Activated CD4-positive, alpha-beta T cell treated with anti-CD3 and anti-CD28 coated beads, Interleukin-2, amount 10 ng/mL, durations not matched to agents 7 days and 5 days (primary cell): ENCODE measurements around the gene TRABD2A. TPM values are rescaled to one million over a fixed set of nuclear protein-coding genes. Genes with fewer than 3 reads are reported as not detected.

Experiments used
- CTCF ChIA-PET: fragments of 350-600 bp; sonication (Branson Sonifier 250); formaldehyde crosslinking; loops from one replicate; lab custom pipeline; 2021; ENCODE audit warnings: antibody characterized with exemption; lab: Charles Lee
- POLR2A ChIA-PET: fragments of 350-600 bp; sonication (Branson Sonifier 250); formaldehyde crosslinking; loops from one replicate; lab custom pipeline; 2021; ENCODE audit warnings: antibody characterized with exemption; lab: Charles Lee
- DNase-seq: peaks from one replicate; pipeline ENCODE4 v3.0.0-alpha.2; 2020
- H3K27ac Mint-ChIP-seq: one replicate; pipeline ENCODE4 v1.8.0; 2021; ENCODE audit warnings: mild to moderate bottlenecking, moderate library complexity, mixed read lengths
- H3K27me3 Mint-ChIP-seq: one replicate; pipeline ENCODE4 v1.8.0; 2021; ENCODE audit warnings: mixed read lengths
- H3K36me3 Mint-ChIP-seq: one replicate; pipeline ENCODE4 v1.8.0; 2021; ENCODE audit warnings: low read depth, mixed read lengths
- H3K4me1 Mint-ChIP-seq: one replicate; pipeline ENCODE4 v1.8.0; 2021; ENCODE audit warnings: mixed read lengths
- H3K4me3 Mint-ChIP-seq: one replicate; pipeline ENCODE4 v1.8.0; 2021; ENCODE audit warnings: mild to moderate bottlenecking, moderate library complexity, mixed read lengths
- H3K9me3 Mint-ChIP-seq: one replicate; pipeline ENCODE4 v1.8.0; 2021; ENCODE audit warnings: mixed read lengths
- total RNA-seq, 2 experiments: library from RNA; stranded (reverse); gene quantifications; one replicate each; pipeline ENCODE4 v1.2.3, GENCODE V29; 2021

TRABD2A gene
- total RNA-seq, 2 experiments from 2014 or later, result 70.2 to 74.6 TPM

- H3K4me3 Mint-ChIP-seq, result no peak overlapping the region
- H3K27ac Mint-ChIP-seq, result no peak overlapping the region
- ChIA-PET POLR2A (no interaction called here), CTCF (interaction anchor here (3.0 kb wide), 1 partner anchor 12 kb away, joined by 26 read pairs; no protein-coding TSS in a partner anchor)
- peaks cover 49% of the 10 kb centered on the region for H3K4me1 Mint-ChIP-seq
- H3K9me3 Mint-ChIP-seq, result peaks cover 19% of the 10 kb centered on the region
- no peak for DNase-seq
- no peaks in the 10 kb centered on the region for H3K27me3 Mint-ChIP-seq
- H3K36me3 Mint-ChIP-seq, result peaks cover 14% of the 10 kb centered on the region
Measured at GRCh38 chr2:84914334-84914733, 33.5 kb upstream of the TRABD2A start.

- Mint-ChIP-seq H3K4me3 (no peak overlapping the region), H3K27me3 (no peaks in the 10 kb centered on the region), H3K27ac (peak overlapping the region; percentile 60), H3K36me3 (peaks cover 28% of the 10 kb centered on the region), H3K9me3 (peaks cover 23% of the 10 kb centered on the region), H3K4me1 (peaks cover 52% of the 10 kb centered on the region)
- ChIA-PET POLR2A (no interaction called here), CTCF (interaction anchor here (0.6 to 3.0 kb wide), 4 partner anchors 13 to 329 kb away, joined by 3 to 26 read pairs (median 4); no protein-coding TSS in a partner anchor)
- peak; percentile 4 for DNase-seq
Measured at GRCh38 chr2:84912984-84913383, 32.1 kb upstream of the TRABD2A start.

- H3K36me3 Mint-ChIP-seq, result peaks cover 45% of the 10 kb centered on the region
- H3K27ac Mint-ChIP-seq, result no peak overlapping the region
- ChIA-PET POLR2A (no interaction called here), CTCF (interaction anchor here (1.5 kb wide), 1 partner anchor 14 kb away, joined by 5 read pairs; no protein-coding TSS in a partner anchor)
- H3K4me1 Mint-ChIP-seq, result peaks cover 63% of the 10 kb centered on the region
- peaks cover 23% of the 10 kb centered on the region for H3K9me3 Mint-ChIP-seq
- no peaks in the 10 kb centered on the region for H3K27me3 Mint-ChIP-seq
- H3K4me3 Mint-ChIP-seq, result no peak overlapping the region
- no peak for DNase-seq
Measured at GRCh38 chr2:84911135-84911678, 30.3 kb upstream of the TRABD2A start.

GRCh38 chr2:84908948-84909713 lies 28.2 kb upstream of the TRABD2A start:
- Mint-ChIP-seq H3K27me3 (no peaks in the 10 kb centered on the region), H3K4me1 (peaks cover 65% of the 10 kb centered on the region), H3K9me3 (peaks cover 23% of the 10 kb centered on the region), H3K27ac (peak overlapping the region; percentile 93), H3K36me3 (peaks cover 50% of the 10 kb centered on the region), H3K4me3 (peak overlapping the region; percentile 91)
- ChIA-PET CTCF (interaction anchor here (0.9 to 6.3 kb wide), 4 partner anchors 8 to 27 kb away, joined by 3 to 71 read pairs (median 7); no protein-coding TSS in a partner anchor), POLR2A (interaction anchor here (0.7 to 1.3 kb wide), 4 partner anchors 10 to 93 kb away, joined by 3 to 11 read pairs (median 4); no protein-coding TSS in a partner anchor)
- peak; percentile 83 for DNase-seq

- DNase-seq, result peak; percentile 78
- H3K27ac Mint-ChIP-seq, result peak overlapping the region; percentile 93
- ChIA-PET CTCF (interaction anchor here (0.6 to 6.3 kb wide), 7 partner anchors 10 to 53 kb away, joined by 3 to 71 read pairs (median 5); no protein-coding TSS in a partner anchor), POLR2A (interaction anchor here (0.6 to 2.4 kb wide), 8 partner anchors 13 to 62 kb away, joined by 3 to 21 read pairs (median 4); no protein-coding TSS in a partner anchor)
- peaks cover 74% of the 10 kb centered on the region for H3K4me1 Mint-ChIP-seq
- peaks cover 23% of the 10 kb centered on the region for H3K9me3 Mint-ChIP-seq
- peak overlapping the region; percentile 91 for H3K4me3 Mint-ChIP-seq
- H3K36me3 Mint-ChIP-seq, result peaks cover 58% of the 10 kb centered on the region
- no peaks in the 10 kb centered on the region for H3K27me3 Mint-ChIP-seq
Measured at GRCh38 chr2:84906900-84907714, 26.2 kb upstream of the TRABD2A start.

- peak overlapping the region; percentile 93 for H3K27ac Mint-ChIP-seq
- CTCF ChIA-PET, result interaction anchor here (0.8 to 6.3 kb wide), 6 partner anchors 11 to 24 kb away, joined by 3 to 71 read pairs (median 7); no protein-coding TSS in a partner anchor
Measured at GRCh38 chr2:84906108-84906899, 25.4 kb upstream of the TRABD2A start.

GRCh38 chr2:84905181-84906107 lies 24.6 kb upstream of the TRABD2A start, which contains the start of gene TMSB10:
Gene TMSB10, plus strand, starts transcription at chr2:84905656.
- H3K9me3 Mint-ChIP-seq, result peaks cover 23% of the 10 kb centered on the region
- H3K27ac Mint-ChIP-seq, result peak within 1 kb of the TSS; percentile 96
- ChIA-PET CTCF (interaction anchor here (1.0 to 6.3 kb wide), 7 partner anchors 11 to 23 kb away, joined by 3 to 71 read pairs (median 4); no protein-coding TSS in a partner anchor), POLR2A (interaction anchor here (1.2 to 2.4 kb wide), 4 partner anchors 17 to 33 kb away, joined by 3 to 21 read pairs (median 11); no protein-coding TSS in a partner anchor)
- peak within 1 kb of the TSS; percentile 91 for H3K4me3 Mint-ChIP-seq
- no peaks in the 10 kb centered on the region for H3K27me3 Mint-ChIP-seq
- peaks cover 60% of the 10 kb centered on the region for H3K36me3 Mint-ChIP-seq
- peaks cover 71% of the 10 kb centered on the region for H3K4me1 Mint-ChIP-seq
- peak; percentile 90 for DNase-seq

More at GRCh38 chr2:84906108-84906899, 25.4 kb upstream of the TRABD2A start:
- Mint-ChIP-seq H3K4me1 (peaks cover 73% of the 10 kb centered on the region), H3K9me3 (peaks cover 27% of the 10 kb centered on the region), H3K4me3 (peak overlapping the region; percentile 91), H3K36me3 (peaks cover 56% of the 10 kb centered on the region), H3K27me3 (no peaks in the 10 kb centered on the region)
- POLR2A ChIA-PET, result interaction anchor here (0.6 to 2.4 kb wide), 7 partner anchors 14 to 63 kb away, joined by 3 to 21 read pairs (median 5); no protein-coding TSS in a partner anchor
- DNase-seq, result peak; percentile 77

- peaks cover 55% of the 10 kb centered on the region for H3K36me3 Mint-ChIP-seq
- peak overlapping the region; percentile 96 for H3K27ac Mint-ChIP-seq
- POLR2A ChIA-PET, result no interaction called here
- H3K4me1 Mint-ChIP-seq, result peaks cover 64% of the 10 kb centered on the region
- no peaks in the 10 kb centered on the region for H3K27me3 Mint-ChIP-seq
- DNase-seq, result peak; percentile 49
- CTCF ChIA-PET, result interaction anchor here (1.3 to 6.3 kb wide), 4 partner anchors 11 to 22 kb away, joined by 3 to 71 read pairs (median 4); no protein-coding TSS in a partner anchor
- peaks cover 18% of the 10 kb centered on the region for H3K9me3 Mint-ChIP-seq
- peak overlapping the region; percentile 91 for H3K4me3 Mint-ChIP-seq
Measured at GRCh38 chr2:84904717-84905174, 23.9 kb upstream of the TRABD2A start.

- peak; percentile 6 for DNase-seq
- POLR2A ChIA-PET, result no interaction called here
Measured at GRCh38 chr2:84904151-84904550, 23.3 kb upstream of the TRABD2A start.

GRCh38 chr2:84902526-84902925 lies 21.6 kb upstream of the TRABD2A start:
- ChIA-PET POLR2A (no interaction called here), CTCF (interaction anchor here (1.0 to 6.3 kb wide), 5 partner anchors 20 to 23 kb away, joined by 3 to 71 read pairs (median 6); no protein-coding TSS in a partner anchor)
- peaks cover 64% of the 10 kb centered on the region for H3K4me1 Mint-ChIP-seq
- no peaks in the 10 kb centered on the region for H3K27me3 Mint-ChIP-seq
- H3K27ac Mint-ChIP-seq, result no peak overlapping the region
- H3K36me3 Mint-ChIP-seq, result peaks cover 36% of the 10 kb centered on the region
- H3K4me3 Mint-ChIP-seq, result no peak overlapping the region
- H3K9me3 Mint-ChIP-seq, result peaks cover 10% of the 10 kb centered on the region
- DNase-seq, result peak; percentile 4

More at GRCh38 chr2:84904151-84904550, 23.3 kb upstream of the TRABD2A start:
- Mint-ChIP-seq H3K4me1 (peaks cover 64% of the 10 kb centered on the region), H3K27ac (peak overlapping the region; percentile 96), H3K36me3 (peaks cover 49% of the 10 kb centered on the region), H3K27me3 (no peaks in the 10 kb centered on the region), H3K4me3 (peak overlapping the region; percentile 91), H3K9me3 (peaks cover 12% of the 10 kb centered on the region)
- CTCF ChIA-PET, result interaction anchor here (1.3 to 6.3 kb wide), 4 partner anchors 10 to 22 kb away, joined by 3 to 71 read pairs (median 4); no protein-coding TSS in a partner anchor
